ENCODE data around the gene SCFD2.

The SCFD2 gene

GRCh38 chr4:52977252-52977651, 388.6 kb downstream of the SCFD2 start:
- Histone ChIP-seq H3K9ac (ENCODE audit: low read length) (no peak overlapping the region), H3K27me3 (ENCODE audit: insufficient read depth, low read length) (no peaks in the 10 kb centered on the region), H3K36me3 (ENCODE audit: insufficient read depth, low read length) (no peaks in the 10 kb centered on the region), H3K9me3 (ENCODE audit: low read length) (no peaks in the 10 kb centered on the region), H3K27ac (ENCODE audit: low read depth, low read length, poor library complexity, severe bottlenecking) (no peak overlapping the region), H2AFZ (ENCODE audit: low read length) (no peak overlapping the region), H3F3A (ENCODE audit: insufficient read depth, low read length) (no peaks in the 10 kb centered on the region), H3K79me2 (ENCODE audit: insufficient read depth, low read length) (no peaks in the 10 kb centered on the region), H3K4me3 (ENCODE audit: low read depth, low read length, poor library complexity, severe bottlenecking) (no peak overlapping the region), H3K4me2 (ENCODE audit: low read length) (no peak overlapping the region), H3K9me2 (ENCODE audit: low read depth, low read length) (no peaks in the 10 kb centered on the region), H3K4me1 (ENCODE audit: insufficient read depth, low read length, severe bottlenecking) (no peaks in the 10 kb centered on the region), H4K20me1 (ENCODE audit: insufficient read depth, low read length) (no peaks in the 10 kb centered on the region)
- no peak for TF ChIP-seq CTCF (IDR thresholded peaks at IDR 0.05; ENCODE audit: low read length)
- no peak for TF ChIP-seq EZH2 (IDR thresholded peaks at IDR 0.05; ENCODE audit: borderline replicate concordance, low read length)

- Histone ChIP-seq H3K27me3 (ENCODE audit: insufficient read depth, low read length) (no peaks in the 10 kb centered on the region), H3K9me2 (ENCODE audit: low read depth, low read length) (no peaks in the 10 kb centered on the region), H4K20me1 (ENCODE audit: insufficient read depth, low read length) (no peaks in the 10 kb centered on the region), H3K9me3 (ENCODE audit: low read length) (no peaks in the 10 kb centered on the region), H3K36me3 (ENCODE audit: insufficient read depth, low read length) (no peaks in the 10 kb centered on the region), H3K4me2 (ENCODE audit: low read length) (no peak overlapping the region), H2AFZ (ENCODE audit: low read length) (no peak overlapping the region), H3K4me3 (ENCODE audit: low read depth, low read length, poor library complexity, severe bottlenecking) (no peak overlapping the region), H3F3A (ENCODE audit: insufficient read depth, low read length) (no peaks in the 10 kb centered on the region), H3K9ac (ENCODE audit: low read length) (no peak overlapping the region), H3K4me1 (ENCODE audit: insufficient read depth, low read length, severe bottlenecking) (no peaks in the 10 kb centered on the region), H3K27ac (ENCODE audit: low read depth, low read length, poor library complexity, severe bottlenecking) (no peak overlapping the region), H3K79me2 (ENCODE audit: insufficient read depth, low read length) (no peaks in the 10 kb centered on the region)
- TF ChIP-seq EZH2 (IDR thresholded peaks at IDR 0.05; ENCODE audit: borderline replicate concordance, low read length) (no peak), CTCF (IDR thresholded peaks at IDR 0.05; ENCODE audit: low read length) (no peak)
Measured at GRCh38 chr4:52976523-52977230, 389.2 kb downstream of the SCFD2 start.

GRCh38 chr4:52968691-52969090, 397.2 kb downstream of the SCFD2 start:
- TF ChIP-seq EZH2 (IDR thresholded peaks at IDR 0.05; ENCODE audit: borderline replicate concordance, low read length) = no peak
- TF ChIP-seq CTCF (IDR thresholded peaks at IDR 0.05; ENCODE audit: low read length) = no peak
- Histone ChIP-seq H3K9me2 (ENCODE audit: low read depth, low read length) (no peaks in the 10 kb centered on the region), H3F3A (ENCODE audit: insufficient read depth, low read length) (no peaks in the 10 kb centered on the region), H3K4me1 (ENCODE audit: insufficient read depth, low read length, severe bottlenecking) (no peaks in the 10 kb centered on the region), H3K79me2 (ENCODE audit: insufficient read depth, low read length) (no peaks in the 10 kb centered on the region), H4K20me1 (ENCODE audit: insufficient read depth, low read length) (no peaks in the 10 kb centered on the region), H3K9ac (ENCODE audit: low read length) (no peak overlapping the region), H3K9me3 (ENCODE audit: low read length) (no peaks in the 10 kb centered on the region), H2AFZ (ENCODE audit: low read length) (no peak overlapping the region), H3K4me3 (ENCODE audit: low read depth, low read length, poor library complexity, severe bottlenecking) (no peak overlapping the region), H3K4me2 (ENCODE audit: low read length) (no peak overlapping the region), H3K36me3 (ENCODE audit: insufficient read depth, low read length) (no peaks in the 10 kb centered on the region), H3K27me3 (ENCODE audit: insufficient read depth, low read length) (no peaks in the 10 kb centered on the region), H3K27ac (ENCODE audit: low read depth, low read length, poor library complexity, severe bottlenecking) (no peak overlapping the region)
